Measurements from ENCODE around the gene CELA3B. TPM values are rescaled to one million over a fixed set of nuclear protein-coding genes. Genes with fewer than 3 reads are reported as not detected.
"Not testable (repeated sequence)": the region's sequence is repeated elsewhere in the genome, so short reads cannot be mapped to it uniquely, and the experiment has no call there.

The CELA3B gene
- total RNA-seq (2014; rRNA removed; shearing (Covaris generic)): not detected in 2 replicates

DNA sequence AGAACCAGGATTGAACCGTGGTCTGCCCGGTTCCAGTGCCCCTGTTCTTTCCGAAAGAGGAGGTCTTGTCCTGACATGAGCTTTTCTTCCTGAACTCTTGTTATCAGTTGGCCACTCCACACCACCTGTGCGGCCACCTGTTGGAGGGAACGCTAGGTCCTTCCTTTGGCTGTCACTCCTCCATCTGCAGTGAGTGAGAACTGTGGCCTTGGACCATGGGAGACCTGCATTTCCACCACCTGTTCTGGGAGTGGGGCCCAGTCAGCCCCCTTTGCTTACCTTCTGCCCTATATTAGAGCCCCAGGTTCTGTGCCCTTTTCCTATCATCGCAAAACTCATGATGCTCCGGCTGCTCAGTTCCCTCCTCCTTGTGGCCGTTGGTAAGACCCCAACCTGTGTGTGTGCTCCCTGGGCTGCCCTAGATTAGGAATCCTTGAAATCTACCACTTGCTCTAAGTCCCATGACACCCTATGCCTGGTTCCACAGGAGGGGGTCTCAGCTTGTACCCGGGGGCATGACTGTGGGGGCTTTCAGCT is at the start of gene CELA3B:
TSS of gene CELA3B (plus strand) at position 320 of the 537 bp plus-strand sequence. CDS start at position 338, 18 bp downstream.
- not testable (repeated sequence) for H3K36me3 ChIP-seq (replicated peaks; ENCODE audit: control insufficient read depth, insufficient read depth, low read length); H3K27me3 ChIP-seq (ENCODE audit: control insufficient read depth, insufficient read depth, low read length); DNase-seq; H3K4me3 ChIP-seq (ENCODE audit: insufficient read depth, low read depth, low read length)

GRCh38 chr1:21927533-21928237 is 49.1 kb upstream of the CELA3B start:
- Histone ChIP-seq H3K4me3 (ENCODE audit: insufficient read depth, low read depth, low read length) (no peak overlapping the region), H3K27me3 (ENCODE audit: control insufficient read depth, insufficient read depth, low read length) (no peaks in the 10 kb centered on the region), H3K36me3 (replicated peaks; ENCODE audit: control insufficient read depth, insufficient read depth, low read length) (peaks cover 1% of the 10 kb centered on the region; the same call in 1 of the 2 replicates)
- no peak for DNase-seq

- Histone ChIP-seq H3K4me3 (ENCODE audit: insufficient read depth, low read depth, low read length) (no peak overlapping the region), H3K27me3 (ENCODE audit: control insufficient read depth, insufficient read depth, low read length) (no peaks in the 10 kb centered on the region), H3K36me3 (replicated peaks; ENCODE audit: control insufficient read depth, insufficient read depth, low read length) (peaks cover 1% of the 10 kb centered on the region; the same call in 1 of the 2 replicates)
- no peak for DNase-seq
Observed at GRCh38 chr1:21930080-21930571, 46.7 kb upstream of the CELA3B start.

- no peaks in the 10 kb centered on the region; the same call in 1 of the 2 replicates for H3K36me3 ChIP-seq (replicated peaks; ENCODE audit: control insufficient read depth, insufficient read depth, low read length)
- H3K4me3 ChIP-seq (ENCODE audit: insufficient read depth, low read depth, low read length): no peak overlapping the region
- no peak for DNase-seq
- H3K27me3 ChIP-seq (ENCODE audit: control insufficient read depth, insufficient read depth, low read length): no peaks in the 10 kb centered on the region
Observed at GRCh38 chr1:21930629-21931170, 46.1 kb upstream of the CELA3B start.

- DNase-seq: peak; percentile 52
- Histone ChIP-seq H3K27me3 (ENCODE audit: control insufficient read depth, insufficient read depth, low read length) (no peaks in the 10 kb centered on the region), H3K4me3 (ENCODE audit: insufficient read depth, low read depth, low read length) (no peak overlapping the region), H3K36me3 (replicated peaks; ENCODE audit: control insufficient read depth, insufficient read depth, low read length) (no peaks in the 10 kb centered on the region; the same call in 1 of the 2 replicates)
Observed at GRCh38 chr1:21931171-21932093, 45.4 kb upstream of the CELA3B start.

GRCh38 chr1:21932127-21932526 is 44.7 kb upstream of the CELA3B start:
- Histone ChIP-seq H3K36me3 (replicated peaks; ENCODE audit: control insufficient read depth, insufficient read depth, low read length) (no peaks in the 10 kb centered on the region; the same call in 1 of the 2 replicates), H3K27me3 (ENCODE audit: control insufficient read depth, insufficient read depth, low read length) (no peaks in the 10 kb centered on the region)
- no peak for DNase-seq

GRCh38 chr1:21933397-21934248 is 43.2 kb upstream of the CELA3B start:
- no peaks in the 10 kb centered on the region for H3K36me3 ChIP-seq (replicated peaks; ENCODE audit: control insufficient read depth, insufficient read depth, low read length)
- H3K4me3 ChIP-seq (ENCODE audit: insufficient read depth, low read depth, low read length): peak overlapping the region; percentile 16; the same call in 1 of the 2 replicates
- no peaks in the 10 kb centered on the region for H3K27me3 ChIP-seq (ENCODE audit: control insufficient read depth, insufficient read depth, low read length)
- DNase-seq: peak; percentile 82

More at GRCh38 chr1:21932127-21932526, 44.7 kb upstream of the CELA3B start:
- no peak overlapping the region; the same call in 1 of the 2 replicates for H3K4me3 ChIP-seq (ENCODE audit: insufficient read depth, low read depth, low read length)

GRCh38 chr1:21935393-21935804 is 41.4 kb upstream of the CELA3B start:
- DNase-seq: no peak
- H3K4me3 ChIP-seq (ENCODE audit: insufficient read depth, low read depth, low read length): peak overlapping the region; percentile 56; the same call in 1 of the 2 replicates
- H3K36me3 ChIP-seq (replicated peaks; ENCODE audit: control insufficient read depth, insufficient read depth, low read length): no peaks in the 10 kb centered on the region
- H3K27me3 ChIP-seq (ENCODE audit: control insufficient read depth, insufficient read depth, low read length): no peaks in the 10 kb centered on the region

- DNase-seq: peak; percentile 60
- no peaks in the 10 kb centered on the region for H3K27me3 ChIP-seq (ENCODE audit: control insufficient read depth, insufficient read depth, low read length)
- no peaks in the 10 kb centered on the region for H3K36me3 ChIP-seq (replicated peaks; ENCODE audit: control insufficient read depth, insufficient read depth, low read length)
- H3K4me3 ChIP-seq (ENCODE audit: insufficient read depth, low read depth, low read length): peak overlapping the region; percentile 56
Observed at GRCh38 chr1:21935891-21936365, 40.9 kb upstream of the CELA3B start.

DNA sequence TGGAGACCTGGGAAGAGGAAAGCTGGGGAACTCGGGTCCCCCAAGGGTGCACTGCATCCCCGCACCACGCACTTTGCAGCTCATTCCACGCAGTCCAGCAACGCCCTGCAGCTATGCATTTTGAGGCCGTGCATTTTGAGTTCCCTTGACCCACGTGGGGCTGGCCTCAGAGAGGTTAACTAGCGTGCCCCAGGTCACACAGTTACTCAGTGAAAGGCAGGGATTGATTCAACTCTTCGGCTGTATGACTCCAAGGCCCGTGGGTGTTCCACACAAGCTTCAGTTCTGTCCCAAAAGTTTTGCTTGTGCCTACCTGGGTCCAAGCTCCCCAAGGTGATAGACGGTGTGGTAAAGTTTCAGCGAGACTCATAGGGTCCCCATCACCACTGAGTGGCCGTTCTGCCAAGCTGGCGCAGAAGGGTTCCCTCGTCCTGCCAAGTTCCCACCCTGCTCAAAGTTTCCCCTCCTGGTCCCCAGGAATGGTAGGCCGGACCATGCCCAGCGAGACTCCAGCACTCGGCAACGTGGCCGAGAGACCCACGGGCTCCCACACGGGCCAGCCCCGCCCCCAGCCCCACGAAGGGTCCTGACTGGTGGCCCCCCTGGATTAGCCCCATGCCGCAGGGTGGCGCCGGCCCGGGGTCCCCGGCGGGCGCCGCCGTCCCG is 40.3 kb upstream of the CELA3B start:
- no peak for DNase-seq

DNA sequence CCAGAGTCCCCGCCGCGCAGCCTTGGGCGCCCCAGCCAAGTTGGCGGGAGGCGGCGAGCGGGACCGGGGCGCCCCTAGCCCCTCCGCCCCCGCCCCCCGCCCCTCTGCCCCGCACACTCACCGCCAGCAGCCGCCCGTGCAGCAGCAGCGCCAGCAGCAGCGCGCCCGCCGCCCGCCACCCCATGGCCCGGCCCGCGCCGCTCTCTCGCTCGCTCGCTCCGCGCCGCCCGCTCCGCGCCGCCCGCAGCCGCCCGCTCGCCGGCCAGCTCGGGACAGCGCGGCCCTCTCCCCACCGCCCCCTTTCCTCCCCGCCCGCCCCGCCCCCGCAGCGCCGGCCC is 39.8 kb upstream of the CELA3B start, which contains the start of gene HSPG2:
TSS of gene HSPG2 (minus strand) at position 277 of the 338 bp plus-strand sequence. CDS start at position 184, 93 bp downstream.
- DNase-seq: no peak
- no peaks in the 10 kb centered on the region for H3K36me3 ChIP-seq (replicated peaks; ENCODE audit: control insufficient read depth, insufficient read depth, low read length)
- H3K27me3 ChIP-seq (ENCODE audit: control insufficient read depth, insufficient read depth, low read length): no peaks in the 10 kb centered on the region
- H3K4me3 ChIP-seq (ENCODE audit: insufficient read depth, low read depth, low read length): peak within 1 kb of the TSS; percentile 56

More for the DNA sequence above, 40.3 kb upstream of the CELA3B start:
- no peaks in the 10 kb centered on the region for H3K27me3 ChIP-seq (ENCODE audit: control insufficient read depth, insufficient read depth, low read length)
- no peaks in the 10 kb centered on the region for H3K36me3 ChIP-seq (replicated peaks; ENCODE audit: control insufficient read depth, insufficient read depth, low read length)
- peak overlapping the region; percentile 56 for H3K4me3 ChIP-seq (ENCODE audit: insufficient read depth, low read depth, low read length)

- H3K4me3 ChIP-seq (ENCODE audit: insufficient read depth, low read depth, low read length): peak overlapping the region; percentile 51
- no peaks in the 10 kb centered on the region for H3K36me3 ChIP-seq (replicated peaks; ENCODE audit: control insufficient read depth, insufficient read depth, low read length)
- H3K27me3 ChIP-seq (ENCODE audit: control insufficient read depth, insufficient read depth, low read length): no peaks in the 10 kb centered on the region
- peak; percentile 99 for DNase-seq
Observed at GRCh38 chr1:21937372-21938121, 39.3 kb upstream of the CELA3B start.

Data from H7 (cell line).